Right lobe of liver (tissue), 6 donors: Measurements from ENCODE around the gene RASAL2. TPM values are rescaled to one million over a fixed set of nuclear protein-coding genes. Genes with fewer than 3 reads are reported as not detected.

ENCODE experiments used
- ATAC-seq, 4 donors: fragments of 200-7000 bp; cut with Tn5 transposase; one replicate each; pipeline ENCODE4 v1.9.1; 2020; ENCODE audit warnings: mild to moderate bottlenecking in 4 of 4, moderate library complexity in 4 of 4
- DNase-seq, 3 donors: peaks; one replicate each; pipeline ENCODE4 v3.0.0-alpha.2; 2020
- H3K27ac ChIP-seq, 3 donors: fragments of 200-600 bp; one replicate each; pipeline ENCODE4 v1.8.0; 2022
- H3K27me3 ChIP-seq, 2 donors: fragments of 200-600 bp; one replicate each; pipeline ENCODE4 v1.8.0; 2022
- H3K36me3 ChIP-seq, 4 donors: fragments of 200-600 bp; sonication (generic) in 1 of 4; one replicate each; pipeline versions ENCODE4 v1.5.1 to v1.8.0; 2017 to 2022; ENCODE audit warnings: control low read depth in 1 of 4
- H3K4me1 ChIP-seq, 4 donors: fragments of 200-600 bp; sonication (generic) in 1 of 4; one replicate each; pipeline versions ENCODE4 v1.5.1 to v1.8.0; 2017 to 2022; ENCODE audit warnings: control low read depth in 1 of 4
- H3K4me3 ChIP-seq, 3 donors: fragments of 200-600 bp; one replicate each; pipeline ENCODE4 v1.8.0; 2022
- H3K9me3 ChIP-seq, 4 donors: fragments of 200-600 bp; sonication (generic) in 1 of 4; one replicate each; pipeline versions ENCODE4 v1.5.1 to v1.8.0; 2017 to 2022; ENCODE audit warnings: control low read depth in 1 of 4
- POLR2A ChIP-seq: fragments of 450-650 bp; IDR thresholded peaks from one replicate; pipeline ENCODE4 v1.6.1; 2017; ENCODE audit warnings: antibody characterized with exemption, mild to moderate bottlenecking
- WGBS: methylation state at CpG from one replicate; pipeline ENCODE4 v1.1.6; 2018; ENCODE audit warnings: low coverage, low lambda C conversion rate; ENCODE audit not compliant: insufficient coverage; ENCODE audit errors: missing lambda C conversion rate; 5-methylcytosine and 5-hydroxymethylcytosine counted together
- intact Hi-C, 2 donors: fragments of 100-400 bp; cut with DNase I; formaldehyde crosslinking; loops; one replicate each; pipeline versions ENCODE4 v1.11.2 to v1.14.1; 2022
- total RNA-seq, 6 experiments: library from RNA; depleted of rRNA in 2 of 6; stranded (reverse); fragments of >200 nt in 2 of 6; fragmentation: NEBNext Ultra II Directional in 3 of 6; extraction: Animal tissue kit (Norgen Biotek cat#: 25700) in 3 of 6; gene quantifications; one replicate each; pipeline versions ENCODE4 v1.1.0 to v1.2.4, GENCODE V29; 2016 to 2023
- TF ChIP-seq, protein P1 (sequence below), 4 donors: fragments of 200-600 bp in 3 of 4; fragments of 450-650 bp in 1 of 4; IDR thresholded peaks; one replicate each; pipeline versions ENCODE4 v1.5.1 to v1.8.0; 2016 to 2022; ENCODE audit warnings: antibody characterized with exemption in 4 of 4, mild to moderate bottlenecking in 2 of 4
- donor health status: DM: no; HTN: yes; CAD: no.
- donor health status: DM: no; HTN: no; CAD: no.
- donor health status: DM: no; HTN: no; CAD: no.
- donor health status: DM: no; HTN: yes; CAD: no.
- donor health status: DM: no; HTN: yes; CAD: no.

Gene RASAL2
- total RNA-seq, 6 experiments from 2014 or later = 3.6 to 6.0 (median 5.2) TPM

DNA sequence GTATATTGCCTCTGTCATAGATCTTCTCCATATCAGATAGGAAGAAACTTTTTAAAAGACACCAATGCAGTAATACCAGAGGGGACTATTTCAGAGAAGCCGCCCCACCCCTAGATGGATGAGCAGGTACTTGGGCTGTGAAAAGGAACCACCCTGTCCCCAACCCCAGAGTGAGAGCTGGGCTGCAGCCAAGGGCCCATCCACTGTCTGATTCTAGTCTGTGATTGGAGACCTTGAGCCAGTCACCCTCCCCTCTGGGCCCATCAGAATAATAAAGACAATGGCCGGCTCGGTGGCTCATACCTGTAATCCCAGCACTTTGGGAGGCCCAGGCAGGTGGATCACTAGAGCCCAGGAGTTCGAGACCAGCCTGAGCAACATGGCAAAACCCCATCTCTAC lies 397.8 kb downstream of the RASAL2 start:
- ATAC-seq (no peak), DNase-seq (no peak)
- H3K36me3 ChIP-seq = no peaks in the 10 kb centered on the region
- H3K27ac ChIP-seq = no peak overlapping the region
- TF ChIP-seq, protein P1, sequence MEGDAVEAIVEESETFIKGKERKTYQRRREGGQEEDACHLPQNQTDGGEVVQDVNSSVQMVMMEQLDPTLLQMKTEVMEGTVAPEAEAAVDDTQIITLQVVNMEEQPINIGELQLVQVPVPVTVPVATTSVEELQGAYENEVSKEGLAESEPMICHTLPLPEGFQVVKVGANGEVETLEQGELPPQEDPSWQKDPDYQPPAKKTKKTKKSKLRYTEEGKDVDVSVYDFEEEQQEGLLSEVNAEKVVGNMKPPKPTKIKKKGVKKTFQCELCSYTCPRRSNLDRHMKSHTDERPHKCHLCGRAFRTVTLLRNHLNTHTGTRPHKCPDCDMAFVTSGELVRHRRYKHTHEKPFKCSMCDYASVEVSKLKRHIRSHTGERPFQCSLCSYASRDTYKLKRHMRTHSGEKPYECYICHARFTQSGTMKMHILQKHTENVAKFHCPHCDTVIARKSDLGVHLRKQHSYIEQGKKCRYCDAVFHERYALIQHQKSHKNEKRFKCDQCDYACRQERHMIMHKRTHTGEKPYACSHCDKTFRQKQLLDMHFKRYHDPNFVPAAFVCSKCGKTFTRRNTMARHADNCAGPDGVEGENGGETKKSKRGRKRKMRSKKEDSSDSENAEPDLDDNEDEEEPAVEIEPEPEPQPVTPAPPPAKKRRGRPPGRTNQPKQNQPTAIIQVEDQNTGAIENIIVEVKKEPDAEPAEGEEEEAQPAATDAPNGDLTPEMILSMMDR (IDR thresholded peaks at IDR 0.05) = no peak
- TF ChIP-seq POLR2A = no peak
- 100% methylated on average over 1 of the region's 4 CpGs for WGBS
- H3K27me3 ChIP-seq = no peaks in the 10 kb centered on the region
- H3K9me3 ChIP-seq = no peaks in the 10 kb centered on the region
- no peaks in the 10 kb centered on the region for H3K4me1 ChIP-seq
- H3K4me3 ChIP-seq = no peak overlapping the region
- intact Hi-C loops = no loop called here

DNA sequence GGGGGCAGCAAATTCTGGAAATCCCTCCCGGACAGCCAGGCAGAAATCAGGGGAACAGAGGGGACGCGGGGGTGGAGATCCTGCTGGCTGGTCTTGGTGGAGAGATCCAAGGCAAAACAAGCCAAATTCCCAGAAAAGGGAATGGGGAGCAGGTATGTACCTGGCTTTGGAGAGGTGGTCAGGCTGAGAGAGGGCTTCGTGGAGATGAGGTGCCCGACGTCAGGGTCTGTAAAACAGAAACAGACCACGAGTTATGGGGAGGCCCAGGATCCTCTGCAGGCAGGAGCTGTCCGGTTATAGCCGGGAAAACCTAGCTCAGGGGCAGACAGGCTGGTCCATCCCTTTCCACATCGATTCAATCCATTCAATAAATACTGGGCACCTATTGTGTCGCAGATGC lies 398.4 kb downstream of the RASAL2 start:
- WGBS = 88% methylated on average over 8 of the region's 11 CpGs

DNA sequence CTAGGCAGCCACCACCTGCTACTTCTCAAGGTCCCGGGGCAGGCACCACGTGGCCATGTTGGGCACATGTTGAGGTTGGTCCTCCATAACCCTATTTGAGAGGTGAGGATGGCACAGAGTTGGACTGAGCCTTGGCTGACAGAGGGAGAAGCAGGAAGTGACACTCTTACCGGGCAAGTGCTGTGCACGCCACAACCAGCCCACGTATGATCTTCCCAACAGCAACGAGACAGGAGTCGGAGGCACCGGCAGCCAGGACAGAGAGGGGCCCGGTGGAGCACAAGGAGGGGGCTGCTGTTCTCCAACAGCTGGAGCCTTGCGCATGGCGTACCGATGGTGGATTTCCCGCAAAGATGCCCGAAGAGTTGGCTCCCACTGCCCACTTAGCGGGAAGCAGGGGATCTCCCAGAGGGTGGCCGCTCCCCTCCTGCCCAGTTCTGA lies 399.4 kb downstream of the RASAL2 start:
- ATAC-seq (peak in 1 of 4 donors; percentile 11), DNase-seq (no peak)
- no peaks in the 10 kb centered on the region for H3K4me1 ChIP-seq
- intact Hi-C loops = no loop called here
- no peaks in the 10 kb centered on the region for H3K36me3 ChIP-seq
- H3K27me3 ChIP-seq = no peaks in the 10 kb centered on the region
- H3K9me3 ChIP-seq = no peaks in the 10 kb centered on the region
- H3K4me3 ChIP-seq = no peak overlapping the region
- WGBS = no CpG with 5 or more reads among the region's 16 CpGs
- no peak for TF ChIP-seq POLR2A
- TF ChIP-seq, protein P1 (IDR thresholded peaks at IDR 0.05) = no peak
- no peak overlapping the region for H3K27ac ChIP-seq

More for the DNA sequence above, 398.4 kb downstream of the RASAL2 start:
- intact Hi-C loops = no loop called here
- H3K27ac ChIP-seq = no peak overlapping the region
- ATAC-seq = no peak
- no peak overlapping the region for H3K4me3 ChIP-seq
- no peaks in the 10 kb centered on the region for H3K4me1 ChIP-seq
- TF ChIP-seq, protein P1 (IDR thresholded peaks at IDR 0.05) = no peak
- TF ChIP-seq POLR2A = no peak
- H3K9me3 ChIP-seq = no peaks in the 10 kb centered on the region
- H3K27me3 ChIP-seq = no peaks in the 10 kb centered on the region
- no peaks in the 10 kb centered on the region for H3K36me3 ChIP-seq
- DNase-seq = no peak

DNA sequence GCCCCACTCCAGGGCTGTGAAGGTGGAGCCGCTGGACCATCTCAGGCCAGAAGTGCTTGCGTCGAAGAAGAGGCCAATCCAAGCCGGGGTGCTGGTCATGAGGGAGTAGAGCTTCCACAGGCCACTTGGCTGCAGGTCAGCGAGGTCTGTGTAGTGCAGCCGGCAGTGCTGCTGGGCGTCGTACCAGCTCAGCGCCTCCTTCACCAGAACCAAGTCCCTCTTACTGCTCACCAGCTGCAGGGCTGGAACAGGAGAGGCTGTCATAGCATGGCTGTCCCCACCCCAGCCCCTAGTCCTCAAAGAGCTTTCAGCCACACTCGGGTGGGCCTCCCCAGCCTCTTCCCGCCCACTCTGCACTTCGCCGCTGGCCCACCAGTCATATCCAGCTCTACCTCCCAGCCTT lies 400.7 kb downstream of the RASAL2 start:
- WGBS = 86% methylated on average over 4 of the region's 13 CpGs

More for the DNA sequence above, 400.7 kb downstream of the RASAL2 start:
- no peaks in the 10 kb centered on the region for H3K9me3 ChIP-seq
- DNase-seq = no peak
- ATAC-seq = no peak
- intact Hi-C loops = no loop called here
- no peaks in the 10 kb centered on the region for H3K27me3 ChIP-seq
- no peak overlapping the region for H3K27ac ChIP-seq
- no peaks in the 10 kb centered on the region for H3K4me1 ChIP-seq
- no peaks in the 10 kb centered on the region for H3K36me3 ChIP-seq
- no peak overlapping the region for H3K4me3 ChIP-seq
- TF ChIP-seq POLR2A = no peak
- TF ChIP-seq, protein P1 (IDR thresholded peaks at IDR 0.05) = no peak
